NCI-H128 (cell line): ENCODE results near the gene NAA80.
"Not testable (repeated sequence)": the region's sequence is repeated elsewhere in the genome, so short reads cannot be mapped to it uniquely, and the experiment has no call there.

ENCODE experiments used
- DNase-seq: peaks from one replicate; lab custom pipeline; 2025; ENCODE audit not compliant: unreplicated experiment; lab: John Stamatoyannopoulos, UW

The NAA80 gene

GRCh38 chr3:50271314-50271936 is 27.8 kb downstream of the NAA80 start:
- DNase-seq, result no peak

GRCh38 chr3:50270422-50271224 is 28.6 kb downstream of the NAA80 start:
- no peak for DNase-seq

DNA sequence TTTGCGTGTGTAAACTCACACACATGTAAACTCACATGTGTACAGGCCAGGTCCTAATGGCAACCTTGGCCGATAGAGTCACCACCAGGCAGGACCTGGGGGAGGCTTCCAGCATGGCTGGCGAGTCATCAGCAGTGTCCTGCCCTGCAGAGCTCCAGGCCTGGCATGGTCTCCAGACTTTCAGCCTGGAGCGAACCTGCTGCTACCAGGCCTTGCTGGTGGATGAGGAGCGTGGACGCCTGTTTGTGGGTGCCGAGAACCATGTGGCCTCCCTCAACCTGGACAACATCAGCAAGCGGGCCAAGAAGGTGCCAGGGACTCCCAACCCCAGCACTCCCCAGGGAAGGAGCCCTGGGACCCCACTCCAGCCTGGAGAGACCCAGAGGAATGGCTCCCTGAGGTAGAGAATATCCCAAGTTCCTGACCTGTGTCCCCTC is 29.2 kb downstream of the NAA80 start:
- DNase-seq, result no peak

GRCh38 chr3:50269460-50269859 is 29.7 kb downstream of the NAA80 start:
- DNase-seq, result no peak

- no peak for DNase-seq
Observed at GRCh38 chr3:50268703-50269451, 30.3 kb downstream of the NAA80 start, which contains the start of gene SEMA3B. Gene SEMA3B (plus strand): TSS chr3:50269147. CDS start chr3:50269241, 94 bp downstream.

DNA sequence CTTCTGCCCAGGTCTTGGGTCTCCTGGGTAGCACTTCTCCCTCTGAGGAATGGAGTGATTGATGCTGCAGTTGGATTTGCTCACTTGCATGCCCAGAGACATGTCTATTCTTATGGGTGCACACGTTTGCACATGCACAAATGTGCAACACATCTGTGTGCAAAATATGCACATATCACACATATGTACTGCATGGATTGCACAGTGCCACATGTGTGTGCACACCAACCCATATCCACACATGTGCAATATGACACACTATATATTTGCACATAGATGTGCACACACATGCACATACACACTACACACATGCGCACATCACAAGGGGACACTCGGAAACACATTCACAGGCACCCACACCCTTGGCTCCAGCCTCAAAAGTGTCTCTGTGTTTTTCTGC is 30.9 kb downstream of the NAA80 start:
- DNase-seq, result no peak

DNA sequence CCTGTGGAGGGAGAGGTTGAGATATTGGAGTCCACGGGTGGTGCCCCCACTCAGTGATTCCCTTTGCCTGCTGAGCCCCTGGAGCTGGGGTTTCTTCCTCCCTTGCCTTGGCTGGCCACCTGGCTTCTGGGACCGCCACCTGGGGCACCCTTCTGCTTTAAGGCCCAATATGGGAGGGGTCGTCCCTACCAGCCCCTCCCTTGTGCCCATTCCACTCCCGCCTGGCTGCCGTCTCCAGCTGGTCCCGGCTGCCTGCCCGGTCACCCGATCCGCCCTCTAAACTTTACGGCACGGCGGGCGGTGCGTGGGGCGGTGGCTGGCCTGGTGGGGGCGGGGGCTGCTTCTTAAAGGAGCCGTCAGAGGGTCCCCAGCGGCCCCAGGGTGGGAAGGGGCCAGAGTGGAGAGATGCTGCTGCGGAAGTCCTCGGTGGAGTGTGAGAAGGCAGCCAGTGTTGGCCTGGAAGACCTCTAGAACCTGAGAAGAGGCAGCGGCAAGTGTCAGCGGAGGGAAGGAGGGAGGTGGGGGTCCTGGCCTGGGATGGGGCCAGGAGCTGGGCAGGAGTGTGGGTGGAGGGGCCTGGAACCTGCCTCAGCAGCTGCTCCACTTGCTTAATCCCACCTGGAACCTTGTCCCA is 31.8 kb downstream of the NAA80 start:
- DNase-seq, result no peak

DNA sequence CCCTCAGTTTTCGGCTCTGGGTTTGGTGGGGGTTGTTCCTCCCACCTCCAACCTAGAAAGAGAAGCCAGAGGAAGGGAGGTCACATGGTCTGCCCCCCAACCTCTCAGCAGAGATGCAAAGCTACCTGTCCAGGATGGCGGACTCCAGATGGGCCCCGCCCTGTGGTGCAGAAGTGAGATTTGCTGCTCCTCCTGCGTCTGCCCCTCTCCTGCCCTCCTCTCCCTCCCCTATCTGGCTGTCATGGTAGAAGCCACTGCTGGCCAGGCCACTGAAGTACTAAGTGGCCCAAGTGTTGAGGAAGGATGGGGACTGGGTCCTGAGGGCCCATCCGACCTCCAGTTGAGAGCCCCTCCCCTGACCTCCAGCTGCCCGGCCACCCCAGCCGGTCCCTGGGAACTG is 32.4 kb downstream of the NAA80 start:
- no peak for DNase-seq

- no peak for DNase-seq
Observed at GRCh38 chr3:50266017-50266416, 33.2 kb downstream of the NAA80 start.

- DNase-seq, result no peak
Observed at GRCh38 chr3:50265571-50265970, 33.6 kb downstream of the NAA80 start.

GRCh38 chr3:50264964-50265485 is 34.2 kb downstream of the NAA80 start:
- no peak for DNase-seq

DNA sequence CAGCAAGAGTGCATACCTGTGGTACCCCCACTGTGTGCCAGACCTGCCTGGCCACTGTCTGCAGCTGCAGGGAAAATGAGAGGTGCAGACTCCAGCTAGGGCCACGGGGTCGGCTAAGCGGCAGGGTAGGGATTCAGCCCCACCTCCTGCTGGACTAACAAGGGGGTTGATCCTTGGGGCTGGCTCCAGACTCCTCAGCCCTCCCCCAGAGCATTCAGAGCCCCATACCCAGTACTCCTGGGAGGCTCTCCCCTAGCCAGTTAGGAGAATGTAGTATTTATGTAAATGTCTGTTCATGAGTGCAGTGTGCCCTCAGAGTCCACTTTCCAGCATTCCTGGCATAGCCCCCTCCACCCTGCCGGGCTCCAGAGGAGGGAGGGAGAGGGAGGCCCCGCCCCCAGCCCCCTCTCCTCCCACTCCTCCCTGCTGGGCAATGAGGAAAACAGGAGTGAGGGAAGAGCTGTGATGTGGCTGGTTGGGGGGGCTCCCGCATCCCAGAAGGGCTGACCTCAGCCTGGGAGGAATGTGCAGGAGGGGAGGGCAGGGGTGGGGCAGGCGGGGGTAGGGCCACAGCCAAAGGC is 34.7 kb downstream of the NAA80 start:
- no peak for DNase-seq

- DNase-seq, result no peak
Observed at GRCh38 chr3:50263478-50264382, 35.5 kb downstream of the NAA80 start.

DNA sequence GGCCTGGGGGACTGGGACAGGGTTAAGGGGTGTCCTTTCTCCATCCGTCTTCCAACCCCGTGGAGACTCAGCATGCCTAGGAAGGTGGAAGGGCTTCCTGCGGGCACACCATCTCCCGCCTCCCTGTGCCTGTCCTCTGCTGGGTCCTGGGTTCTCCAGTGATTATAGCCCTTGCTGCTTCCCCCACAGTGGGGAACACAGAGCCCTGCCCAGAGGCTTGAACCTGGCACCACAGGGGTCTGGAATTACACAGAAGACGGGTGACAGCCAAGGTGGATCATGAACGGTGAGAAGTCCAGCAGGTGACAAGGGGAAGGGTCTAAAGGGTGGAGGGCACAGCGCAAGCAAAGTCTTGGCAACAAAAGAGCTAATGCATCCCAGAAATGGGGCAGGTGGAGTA is 36.4 kb downstream of the NAA80 start:
- DNase-seq, result no peak

DNA sequence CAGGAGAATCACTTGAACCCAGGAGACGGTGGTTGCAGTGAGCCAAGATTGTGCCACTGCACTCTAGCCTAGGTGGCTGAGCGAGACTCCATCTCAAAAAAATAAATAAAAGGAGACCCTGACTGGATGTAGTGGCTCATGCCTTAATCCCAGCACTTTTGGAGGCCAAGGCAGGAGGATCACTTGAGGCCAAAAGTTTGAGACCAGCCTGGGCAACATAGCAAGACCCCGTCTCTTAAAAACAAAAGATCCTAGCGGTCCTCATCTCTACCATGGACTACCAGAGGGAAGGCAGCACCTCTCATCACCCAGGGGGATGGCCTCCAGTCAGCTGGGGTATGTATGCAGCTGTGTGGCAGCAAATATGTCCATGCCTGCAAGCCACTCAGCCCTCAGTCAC is 37.0 kb downstream of the NAA80 start:
- not testable (repeated sequence) for DNase-seq

DNA sequence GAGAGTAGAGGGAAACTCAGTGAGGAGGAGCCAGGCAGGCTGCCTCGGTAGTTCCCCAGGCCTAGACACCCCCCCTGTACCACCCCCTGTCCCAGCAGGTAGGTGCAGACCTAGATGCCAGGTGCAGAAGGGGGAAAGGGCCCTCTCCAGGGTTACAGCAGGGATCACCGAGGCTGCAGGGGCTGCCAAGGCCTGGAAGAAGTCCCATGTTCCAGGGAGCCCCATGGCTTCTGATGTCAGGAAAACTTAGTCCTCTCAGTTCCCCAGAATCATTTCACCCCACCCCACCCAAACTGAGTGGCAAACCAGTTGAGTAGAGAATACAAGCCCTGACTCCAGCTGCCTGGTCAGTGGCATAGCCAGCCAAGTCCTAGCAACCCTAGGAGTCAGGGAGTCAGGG is 37.7 kb downstream of the NAA80 start:
- DNase-seq, result no peak

DNA sequence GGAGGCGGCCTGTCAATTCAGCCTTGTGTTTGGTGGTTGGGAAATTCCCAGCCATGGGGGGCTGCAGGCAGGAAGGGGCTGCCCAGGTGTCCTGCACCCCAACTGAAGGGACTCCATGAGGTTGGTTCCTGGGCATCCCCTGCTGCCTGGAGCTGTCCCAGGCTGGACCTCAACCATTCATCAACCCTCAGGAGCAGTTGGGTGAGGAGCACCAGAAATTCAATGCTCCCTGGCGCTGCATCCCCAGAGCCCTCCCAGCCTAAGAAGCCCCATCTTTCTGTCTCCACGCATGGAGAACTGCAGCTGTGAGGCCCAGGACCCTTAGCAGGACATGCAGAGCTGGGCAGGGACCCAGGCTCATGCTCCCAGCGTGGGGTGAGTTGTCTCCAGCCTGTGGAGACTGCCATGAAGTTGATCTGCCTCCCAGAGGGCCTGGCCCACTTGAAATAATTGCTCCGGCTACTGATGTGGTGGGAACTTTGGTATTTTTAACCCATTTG is 38.2 kb downstream of the NAA80 start:
- no peak for DNase-seq

GRCh38 chr3:50260027-50260941 is 38.9 kb downstream of the NAA80 start:
- DNase-seq, result no peak
